Esophagus muscularis mucosa (tissue), 4 donors: ENCODE data around the gene CDC42BPA.

Source experiments
- CTCF ChIP-seq, 3 experiments: fragments of 200-600 bp in 2 of 3; fragments of 450-650 bp in 1 of 3; sonication (generic) in 2 of 3; IDR thresholded peaks; one replicate each; pipeline ENCODE4 v1.5.1; 2017 to 2019; ENCODE audit warnings: antibody characterized with exemption in 3 of 3, mild to moderate bottlenecking in 2 of 3, moderate library complexity in 1 of 3
- EP300 ChIP-seq: sonication (generic); formaldehyde crosslinking; IDR thresholded peaks from one replicate; pipeline ENCODE4 v1.6.1; 2017; ENCODE audit warnings: antibody characterized with exemption
- POLR2A ChIP-seq: fragments of 450-650 bp; IDR thresholded peaks from one replicate; pipeline ENCODE4 v1.6.1; 2017; ENCODE audit warnings: antibody characterized with exemption, moderate library complexity, mild to moderate bottlenecking, low read depth

- TF ChIP-seq EP300 (no peak), CTCF (IDR thresholded peaks at IDR 0.05) (no peak), POLR2A (no peak)
These were observed 353.4 kb downstream of the CDC42BPA start for GRCh38 chr1:226964611-226965486.
